Endothelial cell of umbilical vein (primary cell): ENCODE measurements around the gene TKT. TPM values are rescaled to one million over a fixed set of nuclear protein-coding genes. Genes with fewer than 3 reads are reported as not detected.

ENCODE experiments used
- BruUV-seq: library from RNA; stranded (reverse); fragments of 400-500 nt; replicated peaks from 2 replicates; lab custom pipeline; 2021; lab: Mats Ljungman, UMichigan
- CTCF ChIA-PET: fragments of 300-600, 350-600 bp; sonication (Branson Sonifier 250); formaldehyde crosslinking; loops from one replicate; lab custom pipeline; 2021; ENCODE audit warnings: antibody characterized with exemption, inconsistent platforms; lab: Charles Lee
- POLR2A ChIA-PET: fragments of 300-600, 350-600 bp; sonication (Branson Sonifier 250); formaldehyde crosslinking; loops from one replicate; lab custom pipeline; 2021; ENCODE audit warnings: antibody characterized with exemption, inconsistent platforms; lab: Charles Lee
- DNase-seq: peaks from one replicate; pipeline ENCODE4 v3.0.0-alpha.2; 2011; ENCODE audit warnings: low read depth, low spot score
- FAIRE-seq: peaks from 2 replicates; lab custom pipeline; 2011; peaks lifted over from hg19 to GRCh38; lab: Jason Lieb, UNC
- H2AFZ ChIP-seq: 2 replicates; pipeline ENCODE4 v1.6.0; 2012; ENCODE audit warnings: low read depth, low read length, control low read depth, inconsistent platforms
- H3K27ac ChIP-seq: 2 replicates; pipeline ENCODE4 v1.5.1; 2011; ENCODE audit warnings: low read depth, mild to moderate bottlenecking, control low read depth, low read length, moderate library complexity; ENCODE audit not compliant: insufficient read depth
- H3K27me3 ChIP-seq, 2 experiments: 2 replicates each; pipeline versions ENCODE4 v1.6.0 to v1.6.1; 2011; ENCODE audit warnings: low read length in 2 of 2, mixed read lengths in 1 of 2; ENCODE audit not compliant: control insufficient read depth in 2 of 2, insufficient read depth in 2 of 2
- H3K36me3 ChIP-seq, 2 experiments: 2 replicates in 1 of 2; 3 replicates in 1 of 2; pipeline ENCODE4 v1.5.1; 2011; ENCODE audit warnings: low read length in 2 of 2, mild to moderate bottlenecking in 1 of 2, moderate library complexity in 1 of 2; ENCODE audit not compliant: control insufficient read depth in 2 of 2, insufficient read depth in 2 of 2; ENCODE audit errors: extremely low read depth in 1 of 2
- H3K4me1 ChIP-seq: 3 replicates; pipeline ENCODE4 v1.5.1; 2011; ENCODE audit warnings: mild to moderate bottlenecking, low read length; ENCODE audit not compliant: control insufficient read depth, insufficient read depth; ENCODE audit errors: extremely low read depth
- H3K4me2 ChIP-seq: 2 replicates; pipeline ENCODE4 v1.6.1; 2011; ENCODE audit warnings: low read length, control low read depth, mixed read lengths; ENCODE audit not compliant: insufficient read depth
- H3K4me3 ChIP-seq, 3 experiments: fragments of 200-600 bp in 1 of 3; sonication (generic), shearing (Covaris generic) in 1 of 3; replicated peaks in 1 of 3; 2 replicates each; pipeline ENCODE4 v1.5.1; 2011 to 2016; ENCODE audit warnings: control low read depth in 3 of 3, low read length in 3 of 3, mild to moderate bottlenecking in 2 of 3, inconsistent platforms in 1 of 3, low read depth in 1 of 3, moderate library complexity in 1 of 3; ENCODE audit not compliant: insufficient read depth in 1 of 3
- H3K79me2 ChIP-seq: 2 replicates; pipeline ENCODE4 v1.6.0; 2012; ENCODE audit warnings: low read length, inconsistent platforms; ENCODE audit not compliant: control insufficient read depth, insufficient read depth
- H3K9ac ChIP-seq: replicated peaks from 2 replicates; pipeline ENCODE3; 2011; ENCODE audit warnings: low read length, control low read depth; ENCODE audit not compliant: insufficient read depth; ENCODE audit errors: extremely low read depth
- H3K9me1 ChIP-seq: replicated peaks from 3 replicates; pipeline ENCODE4 v1.6.0; 2011; ENCODE audit warnings: mild to moderate bottlenecking, low read length; ENCODE audit not compliant: control insufficient read depth, insufficient read depth; ENCODE audit errors: extremely low read depth
- H3K9me3 ChIP-seq: replicated peaks from 2 replicates; pipeline ENCODE4 v1.5.1; 2012; ENCODE audit warnings: low read length, inconsistent platforms; ENCODE audit not compliant: control insufficient read depth, insufficient read depth
- H4K20me1 ChIP-seq: replicated peaks from 2 replicates; pipeline ENCODE3; 2011; ENCODE audit warnings: mild to moderate bottlenecking, low read length; ENCODE audit not compliant: control insufficient read depth, insufficient read depth; ENCODE audit errors: extremely low read depth
- CTCF ChIP-seq, 2 donors: IDR thresholded peaks; 1 replicate in 1 of 2; 2 replicates in 1 of 2; pipeline ENCODE4 v1.5.1; 2011; ENCODE audit warnings: low read length in 2 of 2, mild to moderate bottlenecking in 2 of 2, moderate library complexity in 2 of 2, control low read depth in 1 of 2, inconsistent platforms in 1 of 2, low read depth in 1 of 2; ENCODE audit not compliant: insufficient read depth in 1 of 2; ENCODE audit errors: extremely low read depth in 1 of 2
- EZH2 ChIP-seq: IDR thresholded peaks from 2 replicates; pipeline ENCODE4 v1.6.1; 2012; ENCODE audit warnings: borderline replicate concordance, low read depth, mild to moderate bottlenecking, moderate library complexity, low read length, inconsistent platforms; ENCODE audit not compliant: severe bottlenecking
- FOS ChIP-seq: IDR thresholded peaks from 2 replicates; pipeline ENCODE4 v1.6.1; 2011; ENCODE audit warnings: mild to moderate bottlenecking, low read length, moderate library complexity, borderline replicate concordance; ENCODE audit not compliant: insufficient read depth
- GATA2 ChIP-seq: IDR thresholded peaks from 2 replicates; pipeline ENCODE4 v1.7.0; 2011; ENCODE audit warnings: low read depth, mild to moderate bottlenecking, moderate library complexity, mixed read lengths, low read length; ENCODE audit not compliant: insufficient read length, insufficient read depth
- JUN ChIP-seq: IDR thresholded peaks from 2 replicates; pipeline ENCODE4 v1.6.1; 2011; ENCODE audit warnings: borderline replicate concordance, low read depth; ENCODE audit not compliant: insufficient read length, insufficient read depth
- MYC ChIP-seq: IDR thresholded peaks from one replicate; pipeline ENCODE4 v1.6.1; 2011; ENCODE audit warnings: mild to moderate bottlenecking, low read depth, low read length
- POLR2A ChIP-seq: IDR thresholded peaks from 2 replicates; pipeline ENCODE4 v1.6.1; 2012; ENCODE audit warnings: low read depth, mild to moderate bottlenecking, control low read depth, low read length
- POLR2AphosphoS5 ChIP-seq: IDR thresholded peaks from 2 replicates; pipeline ENCODE4 v1.6.1; 2012; ENCODE audit warnings: low read depth, mild to moderate bottlenecking, control low read depth, low read length, moderate library complexity; ENCODE audit not compliant: insufficient read depth
- dilution Hi-C: fragments of 300-500 bp; cut with MboI; formaldehyde crosslinking; loops from one replicate; pipeline ENCODE4 v1.15.0; 2019; ENCODE audit warnings: low sequenced_read_pairs; ENCODE audit not compliant: extremely low pct_ligation_motif_present
- intact Hi-C: fragments of 100-400 bp; cut with micrococcal nuclease; formaldehyde crosslinking; loops from one replicate; pipeline ENCODE4 v1.10.0; 2022
- polyA plus RNA-seq, 4 experiments: library from polyadenylated mRNA; depleted of rRNA in 3 of 4; stranded (reverse) in 3 of 4; unstranded in 1 of 4; fragments of >200 nt; gene quantifications; 2 replicates each; pipeline versions ENCODE4 v1.2.1 to v1.2.3, GENCODE V29; 2011 to 2012; ENCODE audit warnings: missing spikeins in 1 of 4
- total RNA-seq: library from RNA; stranded (reverse); gene quantifications from 2 replicates; pipeline ENCODE4 v1.2.3, GENCODE V29; 2021

The TKT gene
- total and polyA plus RNA-seq, 2 donors (not counting 3 experiments of a cell fraction or from before 2014, with no cell fraction given): 287 to 586 TPM

GRCh38 chr3:53267766-53268165, 11.9 kb upstream of the TKT start:
- H3K4me3 ChIP-seq: no peak overlapping the region
- intact Hi-C loops (no loop called here), dilution Hi-C loops (no loop called here)
- TF ChIP-seq POLR2AphosphoS5 (no peak), FOS (no peak), EZH2 (no peak), POLR2A (no peak), GATA2 (no peak), MYC (no peak), CTCF (IDR thresholded peaks at IDR 0.05; ENCODE audit: extremely low read depth in 1 of 2, insufficient read depth in 1 of 2, low read depth in 1 of 2, low read length in 2 of 2) (no peak), JUN (no peak)
- FAIRE-seq (no peak), DNase-seq (no peak)
- H2AFZ ChIP-seq: no peak overlapping the region
- H3K79me2 ChIP-seq: no peaks in the 10 kb centered on the region
- no peaks in the 10 kb centered on the region for H3K9me3 ChIP-seq
- H3K4me2 ChIP-seq: no peak overlapping the region
- H3K27me3 ChIP-seq: no peaks in the 10 kb centered on the region
- no TSS peak for BruUV-seq
- no peaks in the 10 kb centered on the region for H3K9me1 ChIP-seq
- H4K20me1 ChIP-seq: no peaks in the 10 kb centered on the region
- ChIA-PET POLR2A (no interaction called here), CTCF (interaction anchor here (0.7 kb wide), 1 partner anchor 444 kb away, joined by 3 read pairs; no protein-coding TSS in a partner anchor)
- no peak overlapping the region for H3K9ac ChIP-seq
- H3K4me1 ChIP-seq: peaks cover 13% of the 10 kb centered on the region
- H3K36me3 ChIP-seq: no peaks in the 10 kb centered on the region
- H3K27ac ChIP-seq: no peak overlapping the region
